ENCODE measurements around the gene ZNF780B. TPM values are rescaled to one million over a fixed set of nuclear protein-coding genes. Genes with fewer than 3 reads are reported as not detected.
A peak's percentile ranks its signal among the peaks of the same experiment; 100 is the strongest.

The ZNF780B gene
- total RNA-seq, 1 donor from 2014 or later = 42.3 TPM

GRCh38 chr19:40013991-40014390, 42.0 kb downstream of the ZNF780B start:
- Mint-ChIP-seq H3K36me3 (peaks cover 66% of the 10 kb centered on the region), H3K4me1 (no peaks in the 10 kb centered on the region), H3K27me3 (ENCODE audit: low read depth) (no peaks in the 10 kb centered on the region), H3K27ac (no peak overlapping the region), H3K9me3 (peaks cover 65% of the 10 kb centered on the region), H3K4me3 (no peak overlapping the region)
- no peak for DNase-seq (ENCODE audit: low spot score in 2 of 2, unreplicated experiment in 2 of 2)
- TF ChIP-seq CTCF (IDR thresholded peaks at IDR 0.05; ENCODE audit: unreplicated experiment) = no peak

GRCh38 chr19:40009674-40010073, 46.4 kb downstream of the ZNF780B start:
- no peak for TF ChIP-seq CTCF (IDR thresholded peaks at IDR 0.05; ENCODE audit: unreplicated experiment)
- Mint-ChIP-seq H3K27ac (no peak overlapping the region), H3K27me3 (ENCODE audit: low read depth) (no peaks in the 10 kb centered on the region), H3K36me3 (peaks cover 74% of the 10 kb centered on the region), H3K4me3 (no peak overlapping the region), H3K9me3 (peaks cover 44% of the 10 kb centered on the region), H3K4me1 (no peaks in the 10 kb centered on the region)
- DNase-seq (ENCODE audit: low spot score in 2 of 2, unreplicated experiment in 2 of 2) = no peak

GRCh38 chr19:40006273-40006691, 49.7 kb downstream of the ZNF780B start:
- Mint-ChIP-seq H3K27ac (no peak overlapping the region), H3K4me1 (no peaks in the 10 kb centered on the region)
- TF ChIP-seq CTCF (IDR thresholded peaks at IDR 0.05; ENCODE audit: unreplicated experiment) = no peak

GRCh38 chr19:40005691-40006272, 50.2 kb downstream of the ZNF780B start:
- Mint-ChIP-seq H3K27me3 (ENCODE audit: low read depth) (no peaks in the 10 kb centered on the region), H3K27ac (no peak overlapping the region), H3K9me3 (peaks cover 16% of the 10 kb centered on the region), H3K4me3 (no peak overlapping the region), H3K36me3 (peaks cover 41% of the 10 kb centered on the region), H3K4me1 (no peaks in the 10 kb centered on the region)
- TF ChIP-seq CTCF (IDR thresholded peaks at IDR 0.05; ENCODE audit: unreplicated experiment) = no peak
- no peak for DNase-seq (ENCODE audit: low spot score in 2 of 2, unreplicated experiment in 2 of 2)

More at GRCh38 chr19:40006273-40006691, 49.7 kb downstream of the ZNF780B start:
- peaks cover 44% of the 10 kb centered on the region for H3K36me3 Mint-ChIP-seq
- no peak for DNase-seq (ENCODE audit: low spot score in 2 of 2, unreplicated experiment in 2 of 2)
- H3K9me3 Mint-ChIP-seq = peaks cover 16% of the 10 kb centered on the region
- H3K4me3 Mint-ChIP-seq = no peak overlapping the region
- no peaks in the 10 kb centered on the region for H3K27me3 Mint-ChIP-seq (ENCODE audit: low read depth)

GRCh38 chr19:39998501-39998900, 57.5 kb downstream of the ZNF780B start:
- Mint-ChIP-seq H3K4me3 (peak overlapping the region; percentile 91), H3K4me1 (peaks cover 22% of the 10 kb centered on the region), H3K9me3 (peaks cover 7% of the 10 kb centered on the region), H3K27ac (no peak overlapping the region), H3K27me3 (ENCODE audit: low read depth) (no peaks in the 10 kb centered on the region), H3K36me3 (peaks cover 13% of the 10 kb centered on the region)
- TF ChIP-seq CTCF (IDR thresholded peaks at IDR 0.05; ENCODE audit: unreplicated experiment) = no peak
- DNase-seq (ENCODE audit: low spot score in 2 of 2, unreplicated experiment in 2 of 2) = no peak

Measured in mesothelial cell of epicardium (in vitro differentiated cells).